ENCODE data around the gene KRT33B.

The KRT33B gene

DNA sequence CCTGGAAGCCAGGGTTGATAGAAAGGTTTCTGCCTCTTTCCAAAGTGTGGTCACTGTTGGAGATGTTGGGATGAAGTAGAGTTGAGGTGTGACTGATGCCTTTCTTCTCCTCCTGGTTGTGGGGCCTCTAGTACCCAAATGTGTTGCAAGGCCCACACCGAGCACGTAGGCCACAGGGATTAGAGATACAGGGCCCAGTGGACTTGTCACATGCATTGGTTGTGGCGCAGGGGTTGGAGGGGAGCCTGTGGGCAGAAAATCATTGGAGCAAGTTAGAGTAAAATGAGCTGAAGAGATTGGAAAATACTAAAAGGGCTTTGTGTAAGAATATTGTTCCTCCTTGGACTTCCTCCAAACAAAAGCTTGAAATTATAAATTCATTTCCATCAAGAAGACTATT, 23.6 kb downstream of the KRT33B start:
- ATAC-seq (ENCODE audit: insufficient read depth, low read depth) (no peak), DNase-seq (no peak)
- H3K36me3 ChIP-seq (ENCODE audit: insufficient read depth, low read length) = no peaks in the 10 kb centered on the region
- no peaks in the 10 kb centered on the region for H3K4me1 ChIP-seq (ENCODE audit: insufficient read depth, low read length)
- no peaks in the 10 kb centered on the region for H3K27me3 ChIP-seq (ENCODE audit: insufficient read depth, low read length, poor library complexity)
- H3K9ac ChIP-seq (ENCODE audit: low read depth, low read length) = no peak overlapping the region
- H4K20me1 ChIP-seq (ENCODE audit: insufficient read depth, low read length) = no peaks in the 10 kb centered on the region
- H3K9me3 ChIP-seq (ENCODE audit: insufficient read depth, low read length, severe bottlenecking) = no peaks in the 10 kb centered on the region
- no peak overlapping the region for H3K4me3 ChIP-seq (ENCODE audit: low read depth in 1 of 2, low read length in 2 of 2)
- no peak overlapping the region for H3K4me2 ChIP-seq (ENCODE audit: insufficient read depth, low read length)
- TF ChIP-seq, protein P1, sequence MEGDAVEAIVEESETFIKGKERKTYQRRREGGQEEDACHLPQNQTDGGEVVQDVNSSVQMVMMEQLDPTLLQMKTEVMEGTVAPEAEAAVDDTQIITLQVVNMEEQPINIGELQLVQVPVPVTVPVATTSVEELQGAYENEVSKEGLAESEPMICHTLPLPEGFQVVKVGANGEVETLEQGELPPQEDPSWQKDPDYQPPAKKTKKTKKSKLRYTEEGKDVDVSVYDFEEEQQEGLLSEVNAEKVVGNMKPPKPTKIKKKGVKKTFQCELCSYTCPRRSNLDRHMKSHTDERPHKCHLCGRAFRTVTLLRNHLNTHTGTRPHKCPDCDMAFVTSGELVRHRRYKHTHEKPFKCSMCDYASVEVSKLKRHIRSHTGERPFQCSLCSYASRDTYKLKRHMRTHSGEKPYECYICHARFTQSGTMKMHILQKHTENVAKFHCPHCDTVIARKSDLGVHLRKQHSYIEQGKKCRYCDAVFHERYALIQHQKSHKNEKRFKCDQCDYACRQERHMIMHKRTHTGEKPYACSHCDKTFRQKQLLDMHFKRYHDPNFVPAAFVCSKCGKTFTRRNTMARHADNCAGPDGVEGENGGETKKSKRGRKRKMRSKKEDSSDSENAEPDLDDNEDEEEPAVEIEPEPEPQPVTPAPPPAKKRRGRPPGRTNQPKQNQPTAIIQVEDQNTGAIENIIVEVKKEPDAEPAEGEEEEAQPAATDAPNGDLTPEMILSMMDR (IDR thresholded peaks at IDR 0.05; ENCODE audit: borderline replicate concordance, extremely low read depth, low read length, poor library complexity, severe bottlenecking) = no peak
- TF ChIP-seq EZH2 (IDR thresholded peaks at IDR 0.05; ENCODE audit: borderline replicate concordance, low read depth, low read length, severe bottlenecking) = no peak
- H2AFZ ChIP-seq (ENCODE audit: low read depth, low read length) = no peak overlapping the region
- H3K79me2 ChIP-seq (ENCODE audit: insufficient read depth, low read length) = no peaks in the 10 kb centered on the region
- no peak overlapping the region for H3K27ac ChIP-seq (ENCODE audit: low read length)

DNA sequence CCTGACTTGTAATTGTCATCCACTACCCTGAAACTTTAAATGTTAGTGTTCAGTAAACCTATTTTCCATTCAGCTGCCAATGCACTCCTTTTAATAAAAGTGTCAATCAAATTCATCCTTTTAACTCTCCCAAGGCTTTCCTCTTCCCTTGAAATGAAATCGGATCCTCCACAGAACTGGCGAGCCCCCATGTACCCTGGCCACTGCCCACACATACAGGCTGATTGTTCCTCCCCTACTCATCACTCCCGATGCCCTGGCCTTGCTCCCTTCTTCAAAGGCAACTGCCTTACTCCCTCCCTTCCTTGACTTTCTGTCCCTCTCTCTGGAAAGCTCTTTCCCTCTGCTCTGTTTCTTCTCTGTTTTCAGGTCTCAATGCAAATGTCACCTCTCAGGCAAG, 26.6 kb downstream of the KRT33B start:
- DNase-seq = no peak
- no peaks in the 10 kb centered on the region for H3K27me3 ChIP-seq (ENCODE audit: insufficient read depth, low read length, poor library complexity)
- no peak overlapping the region for H3K27ac ChIP-seq (ENCODE audit: low read length)

DNA sequence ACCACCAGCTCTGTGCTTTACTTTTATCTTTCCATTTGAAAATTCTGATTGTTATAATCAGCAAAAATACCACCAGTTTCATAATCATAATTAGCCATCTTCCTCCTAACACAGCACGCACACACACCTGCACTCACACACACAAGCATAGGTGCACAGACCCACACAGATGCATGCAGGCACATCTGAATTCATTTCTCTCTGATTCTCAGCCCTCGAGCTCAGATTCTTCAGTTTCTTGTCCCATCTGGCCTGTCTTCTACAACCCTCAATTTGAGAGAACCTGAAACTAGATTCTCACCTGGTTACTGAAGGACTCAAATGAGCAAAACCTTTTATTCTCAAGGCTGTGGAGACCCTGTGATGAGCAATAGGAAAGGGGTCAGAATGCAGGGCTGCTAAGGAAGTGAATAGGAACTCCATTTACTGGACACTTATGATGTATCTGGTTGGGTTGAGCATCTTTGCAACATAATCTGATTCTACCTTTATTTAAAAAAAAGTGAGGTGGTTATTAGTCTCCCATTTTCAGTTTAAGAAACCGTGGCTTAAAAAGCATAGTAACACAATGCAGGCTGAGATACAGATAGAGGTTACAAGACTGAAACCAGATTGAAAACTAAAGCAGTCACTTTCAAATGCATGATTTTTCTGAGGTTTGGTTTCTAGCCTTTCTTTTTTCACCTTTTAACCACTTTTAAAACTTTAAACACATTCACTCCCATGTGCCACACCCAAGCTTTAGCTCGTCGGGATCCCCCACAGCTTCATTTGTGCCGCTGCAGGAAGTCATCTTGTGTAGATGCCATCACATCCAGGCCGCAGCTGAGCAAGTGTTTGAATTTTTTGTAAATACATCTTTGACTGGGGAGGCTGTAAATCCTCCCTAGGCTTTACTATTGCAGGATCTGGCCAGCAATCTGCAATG, 28.4 kb downstream of the KRT33B start:
- Histone ChIP-seq H3K9me3 (ENCODE audit: insufficient read depth, low read length, severe bottlenecking) (no peaks in the 10 kb centered on the region), H3K9ac (ENCODE audit: low read depth, low read length) (no peak overlapping the region), H3K27me3 (ENCODE audit: insufficient read depth, low read length, poor library complexity) (peaks cover 3% of the 10 kb centered on the region), H3K4me3 (ENCODE audit: low read depth in 1 of 2, low read length in 2 of 2) (no peak overlapping the region), H3K27ac (ENCODE audit: low read length) (no peak overlapping the region), H3K4me2 (ENCODE audit: insufficient read depth, low read length) (no peak overlapping the region), H3K4me1 (ENCODE audit: insufficient read depth, low read length) (no peaks in the 10 kb centered on the region), H3K36me3 (ENCODE audit: insufficient read depth, low read length) (no peaks in the 10 kb centered on the region), H2AFZ (ENCODE audit: low read depth, low read length) (no peak overlapping the region), H4K20me1 (ENCODE audit: insufficient read depth, low read length) (no peaks in the 10 kb centered on the region), H3K79me2 (ENCODE audit: insufficient read depth, low read length) (no peaks in the 10 kb centered on the region)
- no peak for DNase-seq
- TF ChIP-seq, protein P1 (IDR thresholded peaks at IDR 0.05; ENCODE audit: borderline replicate concordance, extremely low read depth, low read length, poor library complexity, severe bottlenecking) = no peak
- ATAC-seq (ENCODE audit: insufficient read depth, low read depth) = no peak

More for the DNA sequence above, 26.6 kb downstream of the KRT33B start:
- Histone ChIP-seq H3K4me3 (ENCODE audit: low read depth in 1 of 2, low read length in 2 of 2) (no peak overlapping the region), H3K9me3 (ENCODE audit: insufficient read depth, low read length, severe bottlenecking) (no peaks in the 10 kb centered on the region), H3K36me3 (ENCODE audit: insufficient read depth, low read length) (no peaks in the 10 kb centered on the region), H3K79me2 (ENCODE audit: insufficient read depth, low read length) (no peaks in the 10 kb centered on the region), H2AFZ (ENCODE audit: low read depth, low read length) (no peak overlapping the region), H3K9ac (ENCODE audit: low read depth, low read length) (no peak overlapping the region), H4K20me1 (ENCODE audit: insufficient read depth, low read length) (no peaks in the 10 kb centered on the region), H3K4me2 (ENCODE audit: insufficient read depth, low read length) (no peak overlapping the region), H3K4me1 (ENCODE audit: insufficient read depth, low read length) (no peaks in the 10 kb centered on the region)
- TF ChIP-seq, protein P1 (IDR thresholded peaks at IDR 0.05; ENCODE audit: borderline replicate concordance, extremely low read depth, low read length, poor library complexity, severe bottlenecking) = no peak
- no peak for TF ChIP-seq EZH2 (IDR thresholded peaks at IDR 0.05; ENCODE audit: borderline replicate concordance, low read depth, low read length, severe bottlenecking)
- ATAC-seq (ENCODE audit: insufficient read depth, low read depth) = no peak
